GM12892 (cell line): ENCODE data around the gene RASSF8. TPM values are rescaled to one million over a fixed set of nuclear protein-coding genes. Genes with fewer than 3 reads are reported as not detected.

Experiments used
- DNase-seq: peaks from one replicate; pipeline ENCODE4 v3.0.0; 2011; ENCODE audit not compliant: insufficient read length
- FAIRE-seq: peaks from 2 replicates; lab custom pipeline; 2011; peaks lifted over from hg19 to GRCh38; lab: Jason Lieb, UNC
- POLR2A ChIP-seq: IDR thresholded peaks from 2 replicates; pipeline ENCODE4 v1.6.1; 2011; ENCODE audit warnings: low read depth, low read length, control low read depth
- POLR2AphosphoS5 ChIP-seq: IDR thresholded peaks from 2 replicates; pipeline ENCODE4 v1.6.1; 2011; ENCODE audit warnings: low read depth, low read length, control low read depth
- TAF1 ChIP-seq: IDR thresholded peaks from 2 replicates; pipeline ENCODE4 v1.6.1; 2011; ENCODE audit warnings: low read depth, mild to moderate bottlenecking, control low read depth, low read length, borderline replicate concordance
- polyA plus RNA-seq: library from polyadenylated mRNA; unstranded; fragments of >200 nt; gene quantifications from one replicate; pipeline ENCODE4 v1.2.1, GENCODE V29; 2012; ENCODE audit warnings: missing spikeins, inconsistent platforms; ENCODE audit not compliant: missing spikeins

Gene RASSF8
- not detected for polyA plus RNA-seq

- FAIRE-seq (no peak), DNase-seq (peak; percentile 47)
- TF ChIP-seq POLR2AphosphoS5 (no peak), POLR2A (no peak), TAF1 (no peak)
These were observed at the start of gene RASSF8 for GRCh38 chr12:25958428-25959070. Gene RASSF8, plus strand, starts transcription at chr12:25958682. Its CDS starts 96,662 bp downstream, at chr12:26055344.

GRCh38 chr12:25914551-25914950 lies 43.9 kb upstream of the RASSF8 start:
- FAIRE-seq (no peak), DNase-seq (no peak)
- TF ChIP-seq POLR2AphosphoS5 (no peak), POLR2A (no peak), TAF1 (no peak)

- TF ChIP-seq TAF1 (no peak), POLR2AphosphoS5 (no peak), POLR2A (no peak)
- DNase-seq, result no peak
- FAIRE-seq, result no peak
These were observed 33.9 kb upstream of the RASSF8 start for GRCh38 chr12:25924491-25925001.

- no peak for DNase-seq
- no peak for FAIRE-seq
These were observed 33.4 kb upstream of the RASSF8 start for GRCh38 chr12:25925064-25925463.

GRCh38 chr12:25926536-25926935 lies 31.9 kb upstream of the RASSF8 start:
- TF ChIP-seq POLR2AphosphoS5 (no peak), POLR2A (no peak), TAF1 (no peak)
- DNase-seq (no peak), FAIRE-seq (no peak)

More at GRCh38 chr12:25925064-25925463, 33.4 kb upstream of the RASSF8 start:
- no peak for TF ChIP-seq POLR2AphosphoS5
- no peak for TF ChIP-seq POLR2A
- TF ChIP-seq TAF1, result no peak

- FAIRE-seq (no peak), DNase-seq (no peak)
- TF ChIP-seq POLR2A (no peak), TAF1 (no peak), POLR2AphosphoS5 (no peak)
These were observed 29.3 kb upstream of the RASSF8 start for GRCh38 chr12:25929142-25929541.

GRCh38 chr12:25932971-25933370 lies 25.5 kb upstream of the RASSF8 start:
- DNase-seq (no peak), FAIRE-seq (no peak)
- TF ChIP-seq POLR2A (no peak), TAF1 (no peak), POLR2AphosphoS5 (no peak)

- no peak for TF ChIP-seq POLR2AphosphoS5
- TF ChIP-seq TAF1, result no peak
- DNase-seq (no peak), FAIRE-seq (no peak)
These were observed 24.0 kb upstream of the RASSF8 start for GRCh38 chr12:25934456-25934855.

GRCh38 chr12:25935355-25936144 lies 22.9 kb upstream of the RASSF8 start:
- no peak for FAIRE-seq
- no peak for DNase-seq
- TF ChIP-seq TAF1, result no peak

- TF ChIP-seq POLR2AphosphoS5 (no peak), POLR2A (no peak), TAF1 (no peak)
- DNase-seq, result no peak
- no peak for FAIRE-seq
These were observed 21.4 kb upstream of the RASSF8 start for GRCh38 chr12:25937096-25937495.

- no peak for DNase-seq
- no peak for FAIRE-seq
- TF ChIP-seq TAF1, result no peak
- TF ChIP-seq POLR2AphosphoS5, result no peak
- no peak for TF ChIP-seq POLR2A
These were observed 19.9 kb upstream of the RASSF8 start for GRCh38 chr12:25938581-25938980.

GRCh38 chr12:25939606-25940005 lies 18.9 kb upstream of the RASSF8 start:
- no peak for TF ChIP-seq TAF1
- TF ChIP-seq POLR2A, result no peak
- no peak for TF ChIP-seq POLR2AphosphoS5
- FAIRE-seq, result no peak

More at GRCh38 chr12:25939606-25940005, 18.9 kb upstream of the RASSF8 start:
- DNase-seq, result no peak
